Hepatocyte (in vitro differentiated cells): Measurements from ENCODE around the gene GPD1L. TPM values are rescaled to one million over a fixed set of nuclear protein-coding genes. Genes with fewer than 3 reads are reported as not detected.
A peak's percentile ranks its signal among the peaks of the same experiment; 100 is the strongest.
"Not testable (repeated sequence)": the region's sequence is repeated elsewhere in the genome, so short reads cannot be mapped to it uniquely, and the experiment has no call there.

Source experiments
- DNase-seq: peaks from one replicate; pipeline ENCODE4 v3.0.0-alpha.2; 2016; ENCODE audit warnings: low spot score
- H2AFZ ChIP-seq: fragments of 200-600 bp; sonication (generic); 2 replicates; pipeline ENCODE4 v1.6.0; 2016; ENCODE audit warnings: antibody characterized with exemption, mild to moderate bottlenecking
- H3K27ac ChIP-seq: fragments of 200-600 bp; sonication (generic); 2 replicates; pipeline ENCODE4 v1.5.1; 2016; ENCODE audit warnings: mild to moderate bottlenecking
- H3K27me3 ChIP-seq: fragments of 200-600 bp; sonication (generic); 2 replicates; pipeline ENCODE4 v1.6.1; 2016
- H3K36me3 ChIP-seq: fragments of 200-600 bp; sonication (generic); replicated peaks from 2 replicates; pipeline ENCODE4 v1.5.1; 2016; ENCODE audit warnings: low read depth; ENCODE audit not compliant: insufficient read depth
- H3K4me1 ChIP-seq: fragments of 200-600 bp; sonication (generic); 2 replicates; pipeline ENCODE4 v1.5.1; 2016; ENCODE audit warnings: mild to moderate bottlenecking, moderate library complexity; ENCODE audit not compliant: insufficient read depth
- H3K4me2 ChIP-seq: fragments of 200-600 bp; sonication (generic); 2 replicates; pipeline ENCODE4 v1.6.0; 2016
- H3K4me3 ChIP-seq: fragments of 200-600 bp; sonication (generic); 2 replicates; pipeline ENCODE4 v1.5.1; 2016; ENCODE audit warnings: mild to moderate bottlenecking
- H3K79me2 ChIP-seq: fragments of 200-600 bp; sonication (generic); 2 replicates; pipeline ENCODE4 v1.6.0; 2017; ENCODE audit warnings: mild to moderate bottlenecking
- H3K9me2 ChIP-seq: fragments of 200-600 bp; sonication (generic); replicated peaks from 2 replicates; pipeline ENCODE4 v1.6.0; 2017; ENCODE audit warnings: mild to moderate bottlenecking; ENCODE audit not compliant: insufficient read depth
- H3K9me3 ChIP-seq: fragments of 200-600 bp; sonication (generic); 2 replicates; pipeline ENCODE4 v1.5.1; 2016; ENCODE audit warnings: low read depth, mild to moderate bottlenecking
- H4K20me1 ChIP-seq: fragments of 200-600 bp; sonication (generic); 2 replicates; pipeline ENCODE4 v1.6.0; 2016; ENCODE audit warnings: mild to moderate bottlenecking; ENCODE audit not compliant: insufficient read depth, poor library complexity, severe bottlenecking
- EZH2 ChIP-seq: fragments of 200-600 bp; sonication (generic); IDR thresholded peaks from 2 replicates; pipeline ENCODE4 v1.6.1; 2016; ENCODE audit warnings: antibody characterized with exemption, mild to moderate bottlenecking, borderline replicate concordance
- EZH2phosphoT487 ChIP-seq: fragments of 200-600 bp; sonication (generic); IDR thresholded peaks from one replicate; pipeline ENCODE4 v1.6.1; 2018; ENCODE audit warnings: antibody characterized with exemption, mild to moderate bottlenecking, low read depth, moderate library complexity; ENCODE audit not compliant: unreplicated experiment, severe bottlenecking
- WGBS: methylation state at CpG from one replicate; pipeline ENCODE4 v1.1.6; 2016; ENCODE audit warnings: low lambda C conversion rate; ENCODE audit errors: missing lambda C conversion rate; 5-methylcytosine and 5-hydroxymethylcytosine counted together
- polyA plus RNA-seq: library from polyadenylated mRNA; unstranded; fragments of >200 nt; fragmentation: Nextera tagmentation; extraction: Ambion mirVana; gene quantifications from 2 replicates; pipeline ENCODE4 v1.2.1, GENCODE V29; 2016
- total RNA-seq: library from RNA; depleted of rRNA; stranded (reverse); fragments of >200 nt; gene quantifications from 2 replicates; pipeline ENCODE4 v1.2.3, GENCODE V29; 2014
- TF ChIP-seq, protein P1 (sequence below): fragments of 200-600 bp; sonication (generic); IDR thresholded peaks from 2 replicates; pipeline ENCODE4 v1.5.1; 2016; ENCODE audit warnings: antibody characterized with exemption, mild to moderate bottlenecking; ENCODE audit not compliant: poor library complexity

Gene GPD1L
- total RNA-seq = 15.2 and 21.9 TPM in 2 replicates
- 6.8 and 7.5 TPM in 2 replicates for polyA plus RNA-seq

DNA sequence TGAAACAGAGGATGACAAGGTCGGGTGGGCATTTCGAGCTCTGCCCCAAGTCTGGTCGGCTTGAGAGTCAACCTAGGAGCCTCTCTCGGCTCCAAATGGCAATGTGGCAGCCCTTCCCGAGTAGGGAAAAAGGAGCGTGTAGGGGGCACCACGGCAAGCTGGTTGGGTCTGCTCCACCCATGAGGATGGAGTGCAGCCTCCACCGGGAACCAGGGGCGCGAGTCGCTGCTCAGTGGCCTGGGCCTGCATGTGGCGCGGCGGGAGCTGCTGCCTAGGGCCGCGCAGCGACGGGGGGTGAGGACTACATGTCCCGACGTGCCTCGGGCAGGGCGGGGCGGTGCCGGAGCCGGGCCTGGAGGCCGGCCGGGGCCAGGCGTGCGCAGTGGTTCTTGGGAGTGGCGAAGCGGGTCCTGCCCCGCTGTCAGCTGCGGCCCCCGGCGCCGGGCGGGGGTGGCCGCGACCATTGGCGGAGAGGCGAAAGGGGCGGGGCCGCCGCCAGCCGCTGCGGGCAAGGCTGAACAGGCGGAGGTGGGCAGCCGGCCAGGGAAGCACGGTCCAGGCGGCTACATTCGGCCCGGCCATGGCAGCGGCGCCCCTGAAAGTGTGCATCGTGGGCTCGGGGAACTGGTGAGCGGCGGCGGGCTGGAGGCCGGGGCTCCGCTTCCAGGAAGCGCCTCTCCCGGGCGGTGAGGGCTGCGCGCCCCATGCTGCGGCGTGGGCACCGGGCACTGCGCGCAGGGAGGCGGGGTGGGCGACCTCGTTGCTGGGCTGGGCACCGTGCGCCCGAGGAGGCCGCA is at the start of gene GPD1L:
Gene GPD1L (plus strand): TSS at position 489 of the 797 bp plus-strand sequence. CDS start 92 bp downstream, at position 581.
- TF ChIP-seq EZH2 = no peak
- no peak for TF ChIP-seq EZH2phosphoT487
- TF ChIP-seq, protein P1, sequence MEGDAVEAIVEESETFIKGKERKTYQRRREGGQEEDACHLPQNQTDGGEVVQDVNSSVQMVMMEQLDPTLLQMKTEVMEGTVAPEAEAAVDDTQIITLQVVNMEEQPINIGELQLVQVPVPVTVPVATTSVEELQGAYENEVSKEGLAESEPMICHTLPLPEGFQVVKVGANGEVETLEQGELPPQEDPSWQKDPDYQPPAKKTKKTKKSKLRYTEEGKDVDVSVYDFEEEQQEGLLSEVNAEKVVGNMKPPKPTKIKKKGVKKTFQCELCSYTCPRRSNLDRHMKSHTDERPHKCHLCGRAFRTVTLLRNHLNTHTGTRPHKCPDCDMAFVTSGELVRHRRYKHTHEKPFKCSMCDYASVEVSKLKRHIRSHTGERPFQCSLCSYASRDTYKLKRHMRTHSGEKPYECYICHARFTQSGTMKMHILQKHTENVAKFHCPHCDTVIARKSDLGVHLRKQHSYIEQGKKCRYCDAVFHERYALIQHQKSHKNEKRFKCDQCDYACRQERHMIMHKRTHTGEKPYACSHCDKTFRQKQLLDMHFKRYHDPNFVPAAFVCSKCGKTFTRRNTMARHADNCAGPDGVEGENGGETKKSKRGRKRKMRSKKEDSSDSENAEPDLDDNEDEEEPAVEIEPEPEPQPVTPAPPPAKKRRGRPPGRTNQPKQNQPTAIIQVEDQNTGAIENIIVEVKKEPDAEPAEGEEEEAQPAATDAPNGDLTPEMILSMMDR = no peak
- Histone ChIP-seq H3K4me3 (peak within 1 kb of the TSS; percentile 81), H3K4me1 (peaks cover 20% of the 10 kb centered on the region), H2AFZ (peak within 1 kb of the TSS; percentile 98), H3K27me3 (no peaks in the 10 kb centered on the region), H3K9me3 (no peaks in the 10 kb centered on the region), H3K9me2 (no peaks in the 10 kb centered on the region), H3K27ac (peak within 1 kb of the TSS; percentile 9), H4K20me1 (no peaks in the 10 kb centered on the region), H3K4me2 (peak within 1 kb of the TSS; percentile 89), H3K79me2 (peaks cover 16% of the 10 kb centered on the region), H3K36me3 (no peaks in the 10 kb centered on the region)
- DNase-seq = peak; percentile 97
- WGBS = 9% methylated on average over 59 of the region's 78 CpGs

DNA sequence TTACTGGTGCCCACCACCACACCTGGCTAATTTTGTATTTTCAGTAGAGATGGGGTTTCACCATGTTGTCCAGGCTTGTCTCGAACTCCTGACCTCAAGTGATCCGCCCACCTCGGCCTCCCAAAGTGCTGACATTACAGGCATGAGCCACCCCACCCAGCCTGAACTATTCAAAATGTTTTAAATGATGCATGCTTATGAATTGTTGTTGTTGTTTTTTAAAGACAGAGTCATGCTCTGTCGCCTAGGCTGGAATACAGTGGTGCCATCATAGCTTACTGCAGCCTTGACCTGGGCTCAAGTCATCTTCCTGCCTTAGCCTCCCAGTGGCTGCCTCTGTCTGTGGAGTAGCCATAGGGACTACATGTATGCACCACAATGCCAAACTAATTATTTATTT is 48.0 kb upstream of the GPD1L start:
- H3K27me3 ChIP-seq, H3K27ac ChIP-seq, H3K79me2 ChIP-seq, H3K9me3 ChIP-seq, H3K36me3 ChIP-seq, H3K4me3 ChIP-seq, H2AFZ ChIP-seq, H4K20me1 ChIP-seq, H3K9me2 ChIP-seq, DNase-seq, H3K4me2 ChIP-seq: not testable (repeated sequence)
- WGBS = 98% methylated on average over 4 of the region's 4 CpGs
- H3K4me1 ChIP-seq = peaks cover 12% of the 10 kb centered on the region

DNA sequence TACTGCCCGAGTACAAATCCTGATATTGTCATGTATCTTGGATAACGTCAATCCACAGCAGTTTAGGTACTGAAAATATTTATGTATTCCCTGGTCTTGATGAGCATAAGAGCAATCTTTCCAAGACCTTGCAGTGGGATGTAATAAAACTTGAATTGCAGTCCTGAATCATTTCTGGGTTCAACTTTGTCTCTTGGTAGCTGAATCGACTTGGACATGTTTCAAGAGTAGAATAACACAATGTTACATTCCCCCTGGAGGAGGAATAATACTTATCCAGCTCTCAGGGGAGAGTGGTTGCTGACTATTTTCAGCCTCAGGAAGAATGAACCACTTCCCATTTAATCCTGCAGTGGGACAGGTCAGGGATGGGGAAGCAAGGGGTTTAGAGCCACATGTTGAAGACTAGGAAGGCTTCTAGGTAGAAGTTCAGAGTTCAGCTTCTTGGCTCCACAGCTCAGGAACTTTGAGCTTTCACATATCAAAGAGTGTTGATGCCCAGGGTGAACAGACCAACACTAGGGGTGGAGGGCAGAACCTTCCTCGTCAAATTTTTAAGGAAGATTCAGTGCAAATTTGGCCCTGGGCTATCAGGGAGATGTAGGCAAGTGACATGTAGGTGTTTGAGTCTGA is 43.4 kb upstream of the GPD1L start:
- Histone ChIP-seq H3K79me2 (no peaks in the 10 kb centered on the region), H2AFZ (no peak overlapping the region), H3K4me1 (no peaks in the 10 kb centered on the region), H3K9me2 (no peaks in the 10 kb centered on the region), H3K27ac (no peak overlapping the region), H3K4me3 (no peak overlapping the region), H3K27me3 (no peaks in the 10 kb centered on the region), H3K9me3 (no peaks in the 10 kb centered on the region), H3K36me3 (no peaks in the 10 kb centered on the region), H3K4me2 (no peak overlapping the region), H4K20me1 (no peaks in the 10 kb centered on the region)
- DNase-seq = no peak
- 82% methylated on average over 4 of the region's 4 CpGs for WGBS
- no peak for TF ChIP-seq EZH2
- TF ChIP-seq, protein P1 = no peak
- TF ChIP-seq EZH2phosphoT487 = no peak

DNA sequence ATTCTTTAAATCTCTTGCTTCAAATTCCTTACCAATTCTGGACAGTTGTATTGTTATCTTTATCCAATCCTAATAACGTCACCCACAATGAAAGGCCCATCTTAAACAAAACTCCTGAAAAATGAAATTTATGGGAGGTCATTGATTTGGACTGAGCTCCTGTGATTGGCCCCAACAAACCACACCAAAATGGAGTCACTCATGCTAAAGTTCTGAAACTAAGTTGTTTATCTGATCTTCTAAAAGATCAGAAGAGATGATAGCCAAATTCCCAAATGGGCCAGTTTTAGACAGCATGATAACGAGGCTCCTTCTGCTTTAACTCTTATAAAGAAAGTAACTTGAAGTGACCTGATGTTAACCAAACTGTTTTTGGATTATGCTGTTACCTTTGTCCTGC is 39.7 kb upstream of the GPD1L start:
- H3K4me1 ChIP-seq = no peaks in the 10 kb centered on the region
- H3K27me3 ChIP-seq = no peaks in the 10 kb centered on the region
- H3K9me3 ChIP-seq = no peaks in the 10 kb centered on the region
- H3K4me3 ChIP-seq = no peak overlapping the region
- DNase-seq = no peak
- no peak overlapping the region for H2AFZ ChIP-seq
- H3K9me2 ChIP-seq = no peaks in the 10 kb centered on the region
- H3K27ac ChIP-seq = no peak overlapping the region
- H4K20me1 ChIP-seq = no peaks in the 10 kb centered on the region
- H3K79me2 ChIP-seq = no peaks in the 10 kb centered on the region
- H3K36me3 ChIP-seq = no peaks in the 10 kb centered on the region
- no peak for TF ChIP-seq EZH2phosphoT487
- TF ChIP-seq, protein P1 = no peak
- no peak overlapping the region for H3K4me2 ChIP-seq
- WGBS = 88% methylated on average over 2 of the region's 2 CpGs

DNA sequence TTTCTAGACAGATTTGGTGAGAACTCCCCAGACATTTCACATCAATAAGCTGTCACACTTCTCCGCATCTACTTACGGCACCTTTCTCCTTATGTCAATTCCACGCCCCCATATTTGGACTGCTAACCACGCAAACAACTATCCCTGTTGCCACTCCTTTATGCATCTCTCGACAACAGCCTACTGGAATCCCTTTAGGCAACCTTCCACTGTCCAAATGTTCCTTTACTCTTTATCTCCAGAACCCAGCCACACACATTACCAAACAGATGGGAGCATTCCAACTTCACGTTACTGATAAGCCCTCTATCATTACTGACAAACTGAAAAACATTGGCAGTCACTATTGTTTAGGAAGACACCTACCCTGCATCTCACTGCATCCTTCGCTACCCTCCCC is 32.2 kb upstream of the GPD1L start:
- H2AFZ ChIP-seq, H3K27ac ChIP-seq, H3K36me3 ChIP-seq, H3K9me3 ChIP-seq, H4K20me1 ChIP-seq, H3K9me2 ChIP-seq, H3K27me3 ChIP-seq, H3K79me2 ChIP-seq, H3K4me1 ChIP-seq, H3K4me3 ChIP-seq, H3K4me2 ChIP-seq, DNase-seq: not testable (repeated sequence)
- 79% methylated on average over 7 of the region's 7 CpGs for WGBS
